HG02938 (cell line): ENCODE measurements around the gene PHOX2A.

Experiments
- ATAC-seq: cut with Tn5 transposase; IDR thresholded peaks from one replicate; pipeline ENCODE4 v1.9.1; 2021; ENCODE audit warnings: mild to moderate bottlenecking, moderate library complexity; ENCODE audit not compliant: unreplicated experiment

The PHOX2A gene

GRCh38 chr11:72250661-72251464 is 6.9 kb upstream of the PHOX2A start:
- ATAC-seq: no peak

- ATAC-seq: no peak
Observed at GRCh38 chr11:72249961-72250360, 6.0 kb upstream of the PHOX2A start.

- ATAC-seq: no peak
Observed at GRCh38 chr11:72247584-72247983, 3.6 kb upstream of the PHOX2A start.

- no peak for ATAC-seq
Observed at GRCh38 chr11:72245263-72245816, 1.4 kb upstream of the PHOX2A start.

GRCh38 chr11:72244361-72245262 is 636 bp upstream of the PHOX2A start:
- ATAC-seq: no peak

- ATAC-seq: no peak
Observed at GRCh38 chr11:72243173-72244059, 560 bp downstream of the PHOX2A start.

- no peak for ATAC-seq
Observed at GRCh38 chr11:72242141-72242540, 1.8 kb downstream of the PHOX2A start.

GRCh38 chr11:72241291-72241781 is 2.6 kb downstream of the PHOX2A start:
- no peak for ATAC-seq

GRCh38 chr11:72240461-72241290 is 3.3 kb downstream of the PHOX2A start:
- ATAC-seq: no peak

GRCh38 chr11:72239849-72240460 is 4.0 kb downstream of the PHOX2A start:
- ATAC-seq: no peak

- no peak for ATAC-seq
Observed at GRCh38 chr11:72239313-72239848, 4.6 kb downstream of the PHOX2A start.

GRCh38 chr11:72238492-72239312 is 5.3 kb downstream of the PHOX2A start:
- no peak for ATAC-seq

GRCh38 chr11:72238040-72238450 is 5.9 kb downstream of the PHOX2A start:
- ATAC-seq: no peak

- ATAC-seq: no peak
Observed at GRCh38 chr11:72237112-72237931, 6.7 kb downstream of the PHOX2A start.

- ATAC-seq: no peak
Observed at GRCh38 chr11:72236774-72237111, 7.2 kb downstream of the PHOX2A start.

GRCh38 chr11:72236083-72236697 is 7.8 kb downstream of the PHOX2A start:
- no peak for ATAC-seq
